Osteocyte (in vitro differentiated cells): ENCODE data around the gene SIK3. TPM values are rescaled to one million over a fixed set of nuclear protein-coding genes. Genes with fewer than 3 reads are reported as not detected.
"Not testable (repeated sequence)": the region's sequence is repeated elsewhere in the genome, so short reads cannot be mapped to it uniquely, and the experiment has no call there.

Experiments
- DNase-seq: peaks from one replicate; pipeline ENCODE4 v3.0.0; 2021; ENCODE audit warnings: mixed read lengths; ENCODE audit not compliant: unreplicated experiment; ENCODE audit errors: extremely low spot score
- H3K27ac Mint-ChIP-seq: one replicate; pipeline ENCODE4 v1.8.0; 2021; ENCODE audit warnings: mild to moderate bottlenecking, mixed read lengths; ENCODE audit not compliant: unreplicated experiment
- H3K27me3 Mint-ChIP-seq: one replicate; pipeline ENCODE4 v1.8.0; 2021; ENCODE audit warnings: mixed read lengths; ENCODE audit not compliant: unreplicated experiment
- H3K36me3 Mint-ChIP-seq: one replicate; pipeline ENCODE4 v1.8.0; 2021; ENCODE audit warnings: mixed read lengths; ENCODE audit not compliant: unreplicated experiment
- H3K4me1 Mint-ChIP-seq: one replicate; pipeline ENCODE4 v1.8.0; 2021; ENCODE audit warnings: mixed read lengths; ENCODE audit not compliant: unreplicated experiment
- H3K4me3 Mint-ChIP-seq: one replicate; pipeline ENCODE4 v1.8.0; 2021; ENCODE audit warnings: mild to moderate bottlenecking, moderate library complexity, mixed read lengths; ENCODE audit not compliant: unreplicated experiment
- H3K9me3 Mint-ChIP-seq: one replicate; pipeline ENCODE4 v1.8.0; 2021; ENCODE audit warnings: mixed read lengths; ENCODE audit not compliant: unreplicated experiment
- total RNA-seq: library from RNA; stranded (reverse); gene quantifications from 2 replicates; pipeline ENCODE4 v1.2.1, GENCODE V29; 2021
- TF ChIP-seq, protein P1 (sequence below): fragments of 200-600 bp; sonication (generic); IDR thresholded peaks from 2 replicates; pipeline ENCODE4 v1.5.0; 2021; ENCODE audit warnings: antibody characterized with exemption, mild to moderate bottlenecking, moderate library complexity

Gene SIK3
- total RNA-seq, 1 donor from 2014 or later, result 29.5 TPM

DNA sequence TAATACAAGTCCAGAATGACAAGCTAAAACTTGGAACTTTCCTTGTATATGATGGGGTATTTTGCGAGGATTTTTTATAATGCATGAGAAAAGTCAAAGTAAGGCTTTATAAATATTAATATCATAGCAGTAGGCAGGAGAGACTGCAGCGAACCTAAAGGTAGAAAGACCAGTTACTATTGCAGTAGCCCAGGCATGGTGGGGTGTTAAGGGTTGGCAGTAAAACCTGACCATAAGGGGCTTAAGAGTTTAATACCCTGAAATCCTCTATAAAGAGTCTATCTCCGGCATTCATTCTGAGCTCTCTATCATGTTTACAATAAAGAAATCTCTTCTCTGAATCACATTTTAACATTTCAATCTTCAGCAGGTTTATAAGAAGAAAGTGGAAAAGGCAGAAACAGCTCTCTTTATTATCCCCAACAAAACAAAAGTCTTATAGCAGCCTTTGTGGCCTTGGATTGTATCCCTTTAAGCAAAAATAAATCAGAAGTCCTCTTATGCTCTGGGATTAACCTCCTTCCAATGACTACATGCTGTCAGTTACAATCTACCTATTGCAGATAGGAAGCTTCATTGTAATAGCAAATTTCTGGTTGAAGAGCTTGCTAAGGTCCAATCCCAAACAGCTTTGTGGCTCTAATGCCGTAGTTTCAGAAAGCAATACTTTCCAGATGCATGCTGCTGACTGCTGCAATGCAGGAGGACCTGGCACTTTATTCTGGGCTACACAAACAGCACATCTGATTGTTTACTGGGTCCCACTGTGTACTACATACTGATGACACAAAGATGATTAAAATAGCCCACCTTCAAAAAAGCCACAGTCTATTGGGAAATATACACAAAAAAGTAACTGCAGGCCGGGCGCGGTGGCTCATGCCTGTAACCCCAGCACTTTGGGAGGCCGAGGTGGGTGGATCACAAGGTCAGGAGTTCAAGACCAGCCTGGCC is 45.8 kb downstream of the SIK3 start:
- Mint-ChIP-seq H3K4me1 (peaks cover 2% of the 10 kb centered on the region), H3K9me3 (no peaks in the 10 kb centered on the region), H3K27ac (no peak overlapping the region), H3K36me3 (no peaks in the 10 kb centered on the region), H3K27me3 (no peaks in the 10 kb centered on the region), H3K4me3 (no peak overlapping the region)
- TF ChIP-seq, protein P1, sequence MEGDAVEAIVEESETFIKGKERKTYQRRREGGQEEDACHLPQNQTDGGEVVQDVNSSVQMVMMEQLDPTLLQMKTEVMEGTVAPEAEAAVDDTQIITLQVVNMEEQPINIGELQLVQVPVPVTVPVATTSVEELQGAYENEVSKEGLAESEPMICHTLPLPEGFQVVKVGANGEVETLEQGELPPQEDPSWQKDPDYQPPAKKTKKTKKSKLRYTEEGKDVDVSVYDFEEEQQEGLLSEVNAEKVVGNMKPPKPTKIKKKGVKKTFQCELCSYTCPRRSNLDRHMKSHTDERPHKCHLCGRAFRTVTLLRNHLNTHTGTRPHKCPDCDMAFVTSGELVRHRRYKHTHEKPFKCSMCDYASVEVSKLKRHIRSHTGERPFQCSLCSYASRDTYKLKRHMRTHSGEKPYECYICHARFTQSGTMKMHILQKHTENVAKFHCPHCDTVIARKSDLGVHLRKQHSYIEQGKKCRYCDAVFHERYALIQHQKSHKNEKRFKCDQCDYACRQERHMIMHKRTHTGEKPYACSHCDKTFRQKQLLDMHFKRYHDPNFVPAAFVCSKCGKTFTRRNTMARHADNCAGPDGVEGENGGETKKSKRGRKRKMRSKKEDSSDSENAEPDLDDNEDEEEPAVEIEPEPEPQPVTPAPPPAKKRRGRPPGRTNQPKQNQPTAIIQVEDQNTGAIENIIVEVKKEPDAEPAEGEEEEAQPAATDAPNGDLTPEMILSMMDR, result no peak
- DNase-seq, result no peak

GRCh38 chr11:117050121-117050520 is 48.1 kb downstream of the SIK3 start:
- DNase-seq, H3K4me3 Mint-ChIP-seq, H3K4me1 Mint-ChIP-seq, H3K9me3 Mint-ChIP-seq, H3K27me3 Mint-ChIP-seq, H3K36me3 Mint-ChIP-seq, H3K27ac Mint-ChIP-seq: not testable (repeated sequence)

GRCh38 chr11:117046627-117047026 is 51.6 kb downstream of the SIK3 start:
- not testable (repeated sequence) for DNase-seq, H3K9me3 Mint-ChIP-seq, H3K36me3 Mint-ChIP-seq, H3K27me3 Mint-ChIP-seq, H3K27ac Mint-ChIP-seq, H3K4me3 Mint-ChIP-seq
- peaks cover 15% of the 10 kb centered on the region for H3K4me1 Mint-ChIP-seq

DNA sequence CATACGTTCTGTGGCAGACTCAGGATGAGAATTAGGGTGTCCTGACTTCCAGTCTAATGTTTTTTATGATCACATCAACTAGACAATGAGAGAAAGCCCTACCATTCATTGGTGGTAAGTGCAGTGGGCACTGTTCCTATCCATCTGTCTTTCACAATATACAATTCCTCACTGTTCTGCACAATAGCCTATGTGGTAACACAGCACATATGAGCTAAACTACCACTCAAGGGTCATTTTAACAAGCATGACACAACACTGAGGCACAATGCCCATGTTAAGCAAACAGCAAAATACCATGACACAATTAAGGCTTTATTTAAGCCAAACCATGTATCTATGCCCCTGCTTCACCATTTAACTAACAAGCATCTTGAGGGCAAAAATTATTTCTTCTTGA is 52.3 kb downstream of the SIK3 start:
- DNase-seq, result no peak
- Mint-ChIP-seq H3K27ac (no peak overlapping the region), H3K36me3 (no peaks in the 10 kb centered on the region), H3K4me1 (peaks cover 15% of the 10 kb centered on the region), H3K9me3 (no peaks in the 10 kb centered on the region), H3K4me3 (no peak overlapping the region), H3K27me3 (no peaks in the 10 kb centered on the region)
- TF ChIP-seq, protein P1, result no peak

DNA sequence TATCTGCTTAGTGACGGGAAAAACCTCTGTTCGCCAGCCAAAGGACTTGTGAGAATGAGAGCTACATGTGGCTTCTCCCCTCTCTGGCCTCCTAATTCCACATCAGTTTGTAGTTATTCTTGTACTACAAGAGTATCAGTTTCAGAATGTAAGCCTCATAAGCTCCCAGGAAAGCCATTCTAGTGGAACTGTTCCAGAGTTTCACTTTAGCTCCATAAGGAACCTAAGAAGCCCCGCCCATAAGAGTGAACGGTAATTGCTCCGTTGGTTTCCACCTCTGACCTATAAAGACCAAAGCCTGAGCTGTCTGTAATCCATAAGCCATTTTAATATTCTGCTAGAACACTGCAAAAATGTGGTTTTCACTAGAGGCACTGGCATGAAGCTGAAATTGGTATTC is 53.0 kb downstream of the SIK3 start:
- TF ChIP-seq, protein P1, result no peak
- H3K4me3 Mint-ChIP-seq, result no peak overlapping the region
- peaks cover 15% of the 10 kb centered on the region for H3K4me1 Mint-ChIP-seq
- H3K27me3 Mint-ChIP-seq, result no peaks in the 10 kb centered on the region
- no peak for DNase-seq
- no peaks in the 10 kb centered on the region for H3K9me3 Mint-ChIP-seq
- no peaks in the 10 kb centered on the region for H3K36me3 Mint-ChIP-seq
- H3K27ac Mint-ChIP-seq, result peak overlapping the region; percentile 19

DNA sequence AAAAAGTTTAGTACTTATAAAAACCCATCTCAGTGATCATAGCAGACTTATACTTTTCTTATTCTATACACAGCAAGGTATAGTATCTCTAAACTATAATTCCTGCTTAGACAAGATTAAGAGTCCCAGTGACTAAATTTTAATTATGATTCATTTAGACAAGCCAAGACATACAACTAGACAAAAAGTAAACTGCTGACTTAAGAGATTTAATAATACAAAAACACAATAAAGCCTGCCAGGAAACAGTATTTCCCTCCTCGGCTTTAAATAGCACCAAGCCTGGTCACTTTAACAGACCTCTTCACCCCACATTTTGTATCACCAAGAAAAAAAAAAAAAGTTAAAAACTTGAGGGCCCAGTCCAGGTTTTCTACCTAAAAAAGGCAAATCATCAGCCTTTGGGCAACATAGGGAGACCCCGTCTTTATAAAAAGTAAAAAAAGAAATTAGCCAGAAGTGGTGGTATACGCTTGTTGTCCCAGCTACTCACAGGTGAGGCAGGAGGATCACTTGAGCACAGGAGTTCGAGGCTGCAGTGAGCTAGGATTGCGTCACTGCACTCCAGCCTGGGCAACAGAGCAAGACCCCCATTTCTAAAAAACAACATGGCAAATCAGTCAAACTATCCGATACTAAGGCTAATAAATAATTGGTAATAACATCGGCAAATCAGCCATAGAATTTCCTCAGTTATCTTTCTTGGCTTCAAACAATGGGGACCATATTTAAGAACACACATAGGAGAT is 53.8 kb downstream of the SIK3 start:
- no peaks in the 10 kb centered on the region for H3K36me3 Mint-ChIP-seq
- DNase-seq, result no peak
- H3K4me3 Mint-ChIP-seq, result no peak overlapping the region
- H3K9me3 Mint-ChIP-seq, result no peaks in the 10 kb centered on the region
- H3K4me1 Mint-ChIP-seq, result peaks cover 15% of the 10 kb centered on the region
- TF ChIP-seq, protein P1, result no peak
- H3K27ac Mint-ChIP-seq, result no peak overlapping the region
- H3K27me3 Mint-ChIP-seq, result no peaks in the 10 kb centered on the region
